ENCODE results near the gene ZNF396.
A peak's percentile ranks its signal among the peaks of the same experiment; 100 is the strongest.

The ZNF396 gene

DNA sequence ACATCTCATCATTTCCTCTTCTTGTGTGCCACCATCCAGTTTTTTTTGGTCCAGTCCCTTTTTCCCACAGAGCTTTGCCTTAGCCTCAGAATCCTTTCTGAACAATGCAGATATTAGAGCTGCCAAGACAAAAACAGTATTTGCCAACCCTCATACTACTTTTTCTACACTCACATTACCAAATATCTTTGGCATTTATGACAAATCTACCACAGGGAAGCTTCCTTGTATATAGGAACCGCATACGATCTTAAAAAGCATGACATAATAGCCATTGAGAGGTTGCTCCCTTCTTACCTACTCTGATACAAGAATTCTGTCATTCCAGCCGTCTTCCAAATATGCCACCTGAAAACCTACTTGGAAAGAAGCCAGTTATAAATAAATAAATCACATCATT is 42.3 kb downstream of the ZNF396 start:
- H3K36me3 ChIP-seq (ENCODE audit: control insufficient read depth, insufficient read depth, low read length), result peaks cover 13% of the 10 kb centered on the region
- H2BK15ac ChIP-seq (replicated peaks; ENCODE audit: low read depth), result no peak overlapping the region
- no peaks in the 10 kb centered on the region for H3K4me1 ChIP-seq (ENCODE audit: control insufficient read depth, low read depth, low read length)
- no peak overlapping the region for H3K18ac ChIP-seq (ENCODE audit: low read length)
- no peaks in the 10 kb centered on the region for H3K27me3 ChIP-seq (ENCODE audit: insufficient read depth, low read length, poor library complexity)
- DNase-seq, result no peak
- H3K4me2 ChIP-seq (ENCODE audit: low read length), result no peak overlapping the region
- no peak overlapping the region for H2BK120ac ChIP-seq (ENCODE audit: low read depth, low read length)
- no peak overlapping the region for H4K8ac ChIP-seq (ENCODE audit: low read depth, low read length)
- H3K27ac ChIP-seq (ENCODE audit: low read depth, low read length), result no peak overlapping the region
- no CpG with 5 or more reads among the region's 3 CpGs for WGBS (ENCODE audit: extremely low coverage, insufficient coverage, low lambda C conversion rate)
- H3K79me1 ChIP-seq (ENCODE audit: low read length), result peaks cover 10% of the 10 kb centered on the region
- peaks cover 2% of the 10 kb centered on the region for H3K79me2 ChIP-seq (ENCODE audit: control insufficient read depth, insufficient read depth, low read length)
- no peak overlapping the region for H2AK5ac ChIP-seq (ENCODE audit: low read length)
- no peak overlapping the region for H3K56ac ChIP-seq (ENCODE audit: low read length)
- H4K5ac ChIP-seq (ENCODE audit: low read length), result no peak overlapping the region
- no peak overlapping the region for H3K9ac ChIP-seq (ENCODE audit: low read length)
- H2BK5ac ChIP-seq (ENCODE audit: low read length), result no peak overlapping the region
- H3K23ac ChIP-seq (ENCODE audit: low read length), result no peak overlapping the region
- no peak overlapping the region for H3K4ac ChIP-seq (ENCODE audit: low read depth, low read length)
- H3K4me3 ChIP-seq (ENCODE audit: low read length), result no peak overlapping the region

GRCh38 chr18:35334212-35334611 is 42.9 kb downstream of the ZNF396 start:
- Histone ChIP-seq H3K4me1 (ENCODE audit: control insufficient read depth, low read depth, low read length) (no peaks in the 10 kb centered on the region), H4K8ac (ENCODE audit: low read depth, low read length) (no peak overlapping the region), H3K56ac (ENCODE audit: low read length) (no peak overlapping the region), H3K79me2 (ENCODE audit: control insufficient read depth, insufficient read depth, low read length) (peaks cover 2% of the 10 kb centered on the region), H3K27ac (ENCODE audit: low read depth, low read length) (no peak overlapping the region), H3K79me1 (ENCODE audit: low read length) (peaks cover 7% of the 10 kb centered on the region), H2BK120ac (ENCODE audit: low read depth, low read length) (no peak overlapping the region), H3K4ac (ENCODE audit: low read depth, low read length) (no peak overlapping the region), H4K5ac (ENCODE audit: low read length) (no peak overlapping the region), H2AK5ac (ENCODE audit: low read length) (no peak overlapping the region), H3K23ac (ENCODE audit: low read length) (no peak overlapping the region), H3K9ac (ENCODE audit: low read length) (no peak overlapping the region), H3K4me3 (ENCODE audit: low read length) (no peak overlapping the region), H2BK15ac (replicated peaks; ENCODE audit: low read depth) (no peak overlapping the region), H3K27me3 (ENCODE audit: insufficient read depth, low read length, poor library complexity) (no peaks in the 10 kb centered on the region), H3K4me2 (ENCODE audit: low read length) (no peak overlapping the region), H3K36me3 (ENCODE audit: control insufficient read depth, insufficient read depth, low read length) (peaks cover 10% of the 10 kb centered on the region), H2BK5ac (ENCODE audit: low read length) (no peak overlapping the region), H3K18ac (ENCODE audit: low read length) (no peak overlapping the region)
- WGBS (ENCODE audit: extremely low coverage, insufficient coverage, low lambda C conversion rate), result no CpG with 5 or more reads among the region's 1 CpG
- no peak for DNase-seq

DNA sequence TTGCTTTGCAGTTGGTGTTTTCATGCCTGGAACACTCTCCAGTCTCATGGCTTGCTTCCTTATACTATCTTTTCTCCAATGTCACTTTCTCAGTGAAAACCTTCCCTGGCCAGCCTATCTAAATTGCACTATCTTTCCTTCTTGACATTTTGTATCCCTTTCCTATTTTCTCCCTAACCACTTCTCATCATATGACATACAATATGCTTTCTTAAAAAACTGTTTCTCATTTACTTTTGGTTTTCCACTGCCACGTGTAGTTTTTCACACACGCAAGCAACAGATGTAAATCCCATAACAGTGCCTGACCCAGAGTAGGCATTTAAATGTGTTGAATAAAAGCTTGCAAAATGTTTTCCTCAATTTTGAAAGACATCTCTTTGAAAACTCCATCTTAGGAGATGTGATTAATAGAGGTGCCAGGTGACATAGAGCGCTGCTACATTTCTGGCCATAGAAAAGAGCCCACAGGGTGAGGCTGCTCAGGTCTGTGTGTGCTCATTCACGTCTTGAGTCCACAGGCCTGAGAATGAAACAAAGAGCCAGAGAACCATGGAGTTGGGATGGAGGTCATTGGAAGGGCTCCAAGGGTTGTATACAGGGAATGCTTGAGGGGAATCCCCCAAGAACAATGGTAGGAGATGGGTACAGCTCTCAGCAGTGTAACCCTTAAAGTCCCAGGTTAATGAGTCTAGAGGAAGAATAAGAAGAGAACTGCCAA is 45.6 kb downstream of the ZNF396 start:
- H3K4me1 ChIP-seq (ENCODE audit: control insufficient read depth, low read depth, low read length), result no peaks in the 10 kb centered on the region
- no peak overlapping the region for H4K5ac ChIP-seq (ENCODE audit: low read length)
- no peak overlapping the region for H2AK5ac ChIP-seq (ENCODE audit: low read length)
- H3K4ac ChIP-seq (ENCODE audit: low read depth, low read length), result no peak overlapping the region
- no CpG with 5 or more reads among the region's 4 CpGs for WGBS (ENCODE audit: extremely low coverage, insufficient coverage, low lambda C conversion rate)
- H2BK15ac ChIP-seq (replicated peaks; ENCODE audit: low read depth), result no peak overlapping the region
- H3K36me3 ChIP-seq (ENCODE audit: control insufficient read depth, insufficient read depth, low read length), result peaks cover 4% of the 10 kb centered on the region
- H4K8ac ChIP-seq (ENCODE audit: low read depth, low read length), result no peak overlapping the region
- H3K23ac ChIP-seq (ENCODE audit: low read length), result no peak overlapping the region
- no peak overlapping the region for H3K4me2 ChIP-seq (ENCODE audit: low read length)
- H2BK5ac ChIP-seq (ENCODE audit: low read length), result no peak overlapping the region
- no peak overlapping the region for H3K4me3 ChIP-seq (ENCODE audit: low read length)
- H3K27ac ChIP-seq (ENCODE audit: low read depth, low read length), result no peak overlapping the region
- H2BK120ac ChIP-seq (ENCODE audit: low read depth, low read length), result no peak overlapping the region
- H3K79me2 ChIP-seq (ENCODE audit: control insufficient read depth, insufficient read depth, low read length), result no peaks in the 10 kb centered on the region
- H3K18ac ChIP-seq (ENCODE audit: low read length), result no peak overlapping the region
- H3K79me1 ChIP-seq (ENCODE audit: low read length), result peaks cover 1% of the 10 kb centered on the region
- no peak overlapping the region for H3K9ac ChIP-seq (ENCODE audit: low read length)
- H3K56ac ChIP-seq (ENCODE audit: low read length), result no peak overlapping the region
- DNase-seq, result no peak
- no peaks in the 10 kb centered on the region for H3K27me3 ChIP-seq (ENCODE audit: insufficient read depth, low read length, poor library complexity)

DNA sequence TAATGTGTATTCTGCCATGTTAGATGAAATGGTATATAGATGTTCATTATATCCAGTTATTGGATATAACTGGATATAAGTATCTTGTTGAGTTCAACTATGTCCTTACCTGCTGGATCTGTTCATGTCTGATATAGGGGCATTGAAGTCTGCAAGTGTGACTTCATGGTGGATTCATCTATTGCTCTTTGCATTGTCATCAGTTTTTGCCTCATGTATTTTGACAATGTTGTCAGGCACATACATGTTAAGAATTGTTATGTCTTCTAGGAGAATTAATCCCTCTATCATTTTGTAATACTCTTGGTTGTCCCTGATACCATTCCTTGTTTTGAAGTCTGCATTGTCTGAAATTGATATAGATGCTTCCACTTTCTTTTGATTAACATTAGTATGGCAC is 48.3 kb downstream of the ZNF396 start:
- Histone ChIP-seq H2BK15ac (replicated peaks; ENCODE audit: low read depth) (no peak overlapping the region), H3K56ac (ENCODE audit: low read length) (no peak overlapping the region), H3K4me1 (ENCODE audit: control insufficient read depth, low read depth, low read length) (no peaks in the 10 kb centered on the region), H3K36me3 (ENCODE audit: control insufficient read depth, insufficient read depth, low read length) (no peaks in the 10 kb centered on the region), H3K18ac (ENCODE audit: low read length) (no peak overlapping the region), H2AK5ac (ENCODE audit: low read length) (no peak overlapping the region), H3K4ac (ENCODE audit: low read depth, low read length) (no peak overlapping the region), H3K4me2 (ENCODE audit: low read length) (no peak overlapping the region), H3K79me1 (ENCODE audit: low read length) (no peaks in the 10 kb centered on the region), H3K23ac (ENCODE audit: low read length) (no peak overlapping the region), H3K27me3 (ENCODE audit: insufficient read depth, low read length, poor library complexity) (no peaks in the 10 kb centered on the region), H4K8ac (ENCODE audit: low read depth, low read length) (no peak overlapping the region), H3K27ac (ENCODE audit: low read depth, low read length) (no peak overlapping the region), H4K5ac (ENCODE audit: low read length) (no peak overlapping the region), H3K4me3 (ENCODE audit: low read length) (no peak overlapping the region), H2BK120ac (ENCODE audit: low read depth, low read length) (no peak overlapping the region), H2BK5ac (ENCODE audit: low read length) (no peak overlapping the region), H3K9ac (ENCODE audit: low read length) (no peak overlapping the region), H3K79me2 (ENCODE audit: control insufficient read depth, insufficient read depth, low read length) (no peaks in the 10 kb centered on the region)
- no peak for DNase-seq

DNA sequence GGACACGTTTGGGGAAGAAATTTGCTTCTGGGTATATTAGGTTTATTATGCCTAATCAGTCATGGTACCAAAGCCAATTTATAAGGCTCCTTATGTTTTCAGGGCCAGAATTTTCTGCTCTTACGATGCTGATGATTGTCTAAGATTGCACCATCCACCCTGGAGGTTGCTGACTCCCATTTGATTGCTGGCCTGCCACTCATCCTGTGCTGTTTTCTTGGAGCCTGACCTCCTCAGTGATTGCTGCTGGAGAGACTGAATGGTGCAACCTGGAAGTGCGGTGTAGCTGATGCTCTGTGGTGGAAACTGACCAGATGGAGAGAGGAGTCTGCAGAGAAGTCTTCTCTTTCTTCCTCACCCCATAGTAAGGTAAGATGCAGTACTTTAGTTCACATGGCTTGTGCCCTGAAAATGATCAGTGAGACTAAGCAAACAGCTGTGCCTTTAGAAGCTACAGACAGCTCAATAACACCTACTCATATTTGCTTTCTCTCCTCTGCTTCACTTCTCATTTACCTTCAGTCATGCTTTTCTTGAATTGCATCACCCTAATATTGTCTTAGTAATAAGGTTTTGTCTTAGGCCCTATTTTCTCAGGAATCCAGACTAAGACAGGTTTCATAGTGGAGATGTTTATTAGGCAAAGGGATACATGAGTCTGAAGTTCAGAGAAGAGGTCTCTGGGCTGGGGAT is 50.3 kb downstream of the ZNF396 start:
- Histone ChIP-seq H3K4me3 (ENCODE audit: low read length) (no peak overlapping the region), H3K56ac (ENCODE audit: low read length) (no peak overlapping the region), H3K27ac (ENCODE audit: low read depth, low read length) (no peak overlapping the region), H2BK120ac (ENCODE audit: low read depth, low read length) (no peak overlapping the region), H2BK5ac (ENCODE audit: low read length) (no peak overlapping the region), H3K36me3 (ENCODE audit: control insufficient read depth, insufficient read depth, low read length) (no peaks in the 10 kb centered on the region), H3K4me1 (ENCODE audit: control insufficient read depth, low read depth, low read length) (no peaks in the 10 kb centered on the region), H3K79me1 (ENCODE audit: low read length) (no peaks in the 10 kb centered on the region), H4K5ac (ENCODE audit: low read length) (no peak overlapping the region), H3K4ac (ENCODE audit: low read depth, low read length) (no peak overlapping the region), H2BK15ac (replicated peaks; ENCODE audit: low read depth) (no peak overlapping the region), H3K18ac (ENCODE audit: low read length) (no peak overlapping the region), H3K27me3 (ENCODE audit: insufficient read depth, low read length, poor library complexity) (no peaks in the 10 kb centered on the region), H2AK5ac (ENCODE audit: low read length) (no peak overlapping the region), H3K9ac (ENCODE audit: low read length) (no peak overlapping the region), H3K23ac (ENCODE audit: low read length) (no peak overlapping the region), H3K79me2 (ENCODE audit: control insufficient read depth, insufficient read depth, low read length) (no peaks in the 10 kb centered on the region), H3K4me2 (ENCODE audit: low read length) (no peak overlapping the region), H4K8ac (ENCODE audit: low read depth, low read length) (no peak overlapping the region)
- peak; percentile 57 for DNase-seq
- WGBS (ENCODE audit: extremely low coverage, insufficient coverage, low lambda C conversion rate), result no CpG with 5 or more reads among the region's 3 CpGs

Measured in mesendoderm (in vitro differentiated cells).